ENCODE measurements around the gene NCKAP5.

The NCKAP5 gene

GRCh38 chr2:133264989-133265401 is 303.3 kb downstream of the NCKAP5 start:
- no peak overlapping the region for H3K27ac ChIP-seq (ENCODE audit: low read length)
- DNase-seq (no peak), ATAC-seq (ENCODE audit: insufficient read depth, low read depth) (no peak)
- H3K36me3 ChIP-seq (ENCODE audit: insufficient read depth, low read length) = no peaks in the 10 kb centered on the region
- H3K79me2 ChIP-seq (ENCODE audit: insufficient read depth, low read length) = no peaks in the 10 kb centered on the region
- H2AFZ ChIP-seq (ENCODE audit: low read depth, low read length) = no peak overlapping the region
- no peak overlapping the region for H3K4me3 ChIP-seq (ENCODE audit: low read depth in 1 of 2, low read length in 2 of 2)
- no peaks in the 10 kb centered on the region for H4K20me1 ChIP-seq (ENCODE audit: insufficient read depth, low read length)
- H3K27me3 ChIP-seq (ENCODE audit: insufficient read depth, low read length, poor library complexity) = peaks cover 10% of the 10 kb centered on the region
- no peaks in the 10 kb centered on the region for H3K9me3 ChIP-seq (ENCODE audit: insufficient read depth, low read length, severe bottlenecking)
- H3K4me2 ChIP-seq (ENCODE audit: insufficient read depth, low read length) = no peak overlapping the region
- H3K9ac ChIP-seq (ENCODE audit: low read depth, low read length) = no peak overlapping the region
- TF ChIP-seq CTCF (IDR thresholded peaks at IDR 0.05; ENCODE audit: borderline replicate concordance, extremely low read depth, low read length, poor library complexity, severe bottlenecking) = no peak
- TF ChIP-seq EZH2 (IDR thresholded peaks at IDR 0.05; ENCODE audit: borderline replicate concordance, low read depth, low read length, severe bottlenecking) = no peak
- H3K4me1 ChIP-seq (ENCODE audit: insufficient read depth, low read length) = no peaks in the 10 kb centered on the region

DNA sequence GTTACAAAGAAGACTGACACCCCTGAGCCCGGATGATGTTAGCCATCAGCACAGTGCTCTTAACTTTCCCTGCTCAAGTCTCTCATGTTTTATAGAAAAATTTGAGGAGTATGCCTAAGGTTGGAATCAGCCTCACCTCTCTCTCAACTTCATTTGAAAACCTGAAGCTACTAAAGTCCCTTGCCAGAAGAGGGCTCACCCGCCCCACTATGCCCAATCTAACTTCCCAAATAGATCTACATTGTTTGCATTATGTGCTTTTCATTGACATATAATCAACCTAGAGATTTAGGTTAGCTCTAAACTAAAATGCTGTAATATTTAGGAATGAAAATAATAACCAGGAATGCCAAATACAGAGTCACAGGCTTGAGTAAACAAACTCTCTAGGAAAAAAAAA is 305.4 kb downstream of the NCKAP5 start:
- H3K27ac ChIP-seq (ENCODE audit: low read length) = no peak overlapping the region
- no peak overlapping the region for H3K4me3 ChIP-seq (ENCODE audit: low read depth in 1 of 2, low read length in 2 of 2)
- no peaks in the 10 kb centered on the region for H3K4me1 ChIP-seq (ENCODE audit: insufficient read depth, low read length)
- ATAC-seq (ENCODE audit: insufficient read depth, low read depth) (no peak), DNase-seq (no peak)
- H3K9me3 ChIP-seq (ENCODE audit: insufficient read depth, low read length, severe bottlenecking) = no peaks in the 10 kb centered on the region
- no peak overlapping the region for H2AFZ ChIP-seq (ENCODE audit: low read depth, low read length)
- H3K36me3 ChIP-seq (ENCODE audit: insufficient read depth, low read length) = no peaks in the 10 kb centered on the region
- TF ChIP-seq EZH2 (IDR thresholded peaks at IDR 0.05; ENCODE audit: borderline replicate concordance, low read depth, low read length, severe bottlenecking) (no peak), CTCF (IDR thresholded peaks at IDR 0.05; ENCODE audit: borderline replicate concordance, extremely low read depth, low read length, poor library complexity, severe bottlenecking) (no peak)
- no peak overlapping the region for H3K9ac ChIP-seq (ENCODE audit: low read depth, low read length)
- H3K79me2 ChIP-seq (ENCODE audit: insufficient read depth, low read length) = no peaks in the 10 kb centered on the region
- H3K4me2 ChIP-seq (ENCODE audit: insufficient read depth, low read length) = no peak overlapping the region
- no peaks in the 10 kb centered on the region for H4K20me1 ChIP-seq (ENCODE audit: insufficient read depth, low read length)
- H3K27me3 ChIP-seq (ENCODE audit: insufficient read depth, low read length, poor library complexity) = peaks cover 10% of the 10 kb centered on the region

GRCh38 chr2:133255360-133255759 is 312.9 kb downstream of the NCKAP5 start:
- no peak overlapping the region for H3K4me3 ChIP-seq (ENCODE audit: low read depth in 1 of 2, low read length in 2 of 2)
- H4K20me1 ChIP-seq (ENCODE audit: insufficient read depth, low read length) = no peaks in the 10 kb centered on the region
- no peak for ATAC-seq (ENCODE audit: insufficient read depth, low read depth)
- H2AFZ ChIP-seq (ENCODE audit: low read depth, low read length) = no peak overlapping the region
- H3K9me3 ChIP-seq (ENCODE audit: insufficient read depth, low read length, severe bottlenecking) = no peaks in the 10 kb centered on the region
- DNase-seq = no peak
- TF ChIP-seq EZH2 (IDR thresholded peaks at IDR 0.05; ENCODE audit: borderline replicate concordance, low read depth, low read length, severe bottlenecking) = no peak
- no peak for TF ChIP-seq CTCF (IDR thresholded peaks at IDR 0.05; ENCODE audit: borderline replicate concordance, extremely low read depth, low read length, poor library complexity, severe bottlenecking)
- no peak overlapping the region for H3K9ac ChIP-seq (ENCODE audit: low read depth, low read length)
- H3K79me2 ChIP-seq (ENCODE audit: insufficient read depth, low read length) = no peaks in the 10 kb centered on the region
- no peaks in the 10 kb centered on the region for H3K4me1 ChIP-seq (ENCODE audit: insufficient read depth, low read length)
- H3K4me2 ChIP-seq (ENCODE audit: insufficient read depth, low read length) = no peak overlapping the region
- H3K27ac ChIP-seq (ENCODE audit: low read length) = no peak overlapping the region
- peaks cover 2% of the 10 kb centered on the region for H3K27me3 ChIP-seq (ENCODE audit: insufficient read depth, low read length, poor library complexity)
- no peaks in the 10 kb centered on the region for H3K36me3 ChIP-seq (ENCODE audit: insufficient read depth, low read length)

- Histone ChIP-seq H3K9me3 (ENCODE audit: insufficient read depth, low read length, severe bottlenecking) (no peaks in the 10 kb centered on the region), H3K9ac (ENCODE audit: low read depth, low read length) (no peak overlapping the region), H4K20me1 (ENCODE audit: insufficient read depth, low read length) (no peaks in the 10 kb centered on the region), H3K4me3 (ENCODE audit: low read depth in 1 of 2, low read length in 2 of 2) (no peak overlapping the region), H3K4me1 (ENCODE audit: insufficient read depth, low read length) (no peaks in the 10 kb centered on the region), H3K79me2 (ENCODE audit: insufficient read depth, low read length) (no peaks in the 10 kb centered on the region), H2AFZ (ENCODE audit: low read depth, low read length) (no peak overlapping the region), H3K4me2 (ENCODE audit: insufficient read depth, low read length) (no peak overlapping the region), H3K27ac (ENCODE audit: low read length) (no peak overlapping the region), H3K36me3 (ENCODE audit: insufficient read depth, low read length) (no peaks in the 10 kb centered on the region), H3K27me3 (ENCODE audit: insufficient read depth, low read length, poor library complexity) (peaks cover 2% of the 10 kb centered on the region)
- ATAC-seq (ENCODE audit: insufficient read depth, low read depth) = no peak
- DNase-seq = no peak
- TF ChIP-seq CTCF (IDR thresholded peaks at IDR 0.05; ENCODE audit: borderline replicate concordance, extremely low read depth, low read length, poor library complexity, severe bottlenecking) (no peak), EZH2 (IDR thresholded peaks at IDR 0.05; ENCODE audit: borderline replicate concordance, low read depth, low read length, severe bottlenecking) (no peak)
These were observed 314.5 kb downstream of the NCKAP5 start for GRCh38 chr2:133253793-133254192.

All from DND-41 (cell line).